Testis (tissue), 2 donors: Measurements from ENCODE around the gene SPAG8.

Experiments used
- CTCF ChIP-seq, 3 experiments: fragments of 450-650 bp in 2 of 3; fragments of 200-600 bp in 1 of 3; sonication (generic) in 1 of 3; IDR thresholded peaks; one replicate each; pipeline ENCODE4 v1.5.1; 2016 to 2019; ENCODE audit warnings: antibody characterized with exemption in 3 of 3, mild to moderate bottlenecking in 2 of 3, moderate library complexity in 1 of 3
- POLR2A ChIP-seq: fragments of 450-650 bp; IDR thresholded peaks from one replicate; pipeline ENCODE4 v1.6.1; 2017; ENCODE audit warnings: antibody characterized with exemption, mild to moderate bottlenecking, moderate library complexity

- no peak for TF ChIP-seq CTCF (IDR thresholded peaks at IDR 0.05)
- no peak for TF ChIP-seq POLR2A
Measured at GRCh38 chr9:35798658-35799374, 13.2 kb downstream of the SPAG8 start.
